Heart left ventricle (tissue), 16 donors: Measurements from ENCODE around the gene VKORC1. TPM values are rescaled to one million over a fixed set of nuclear protein-coding genes. Genes with fewer than 3 reads are reported as not detected.

ENCODE experiments used
- ATAC-seq, 4 donors: fragments of 200-7000 bp; cut with Tn5 transposase; one replicate each; pipeline ENCODE4 v1.9.1; 2020 to 2022; ENCODE audit warnings: moderate library complexity in 4 of 4, mild to moderate bottlenecking in 3 of 4, moderate number of reproducible peaks in 1 of 4
- DNase-seq, 5 donors: peaks; one replicate each; pipeline ENCODE4 v3.0.0-alpha.2; 2020
- H3K27ac ChIP-seq, 12 donors: fragments of 200-600 bp; sonication (generic) in 4 of 12; one replicate each; pipeline versions ENCODE4 v1.5.0 to v1.8.0; 2016 to 2022; ENCODE audit warnings: mild to moderate bottlenecking in 2 of 12
- H3K27me3 ChIP-seq, 9 donors: fragments of 200-600 bp; sonication (generic) in 2 of 9; one replicate each; pipeline versions ENCODE4 v1.5.1 to v1.8.0; 2016 to 2022; ENCODE audit warnings: mild to moderate bottlenecking in 3 of 9
- H3K36me3 ChIP-seq, 9 donors: fragments of 200-600 bp; sonication (generic) in 2 of 9; one replicate each; pipeline versions ENCODE4 v1.5.0 to v1.8.0; 2018 to 2022; ENCODE audit warnings: mild to moderate bottlenecking in 2 of 9
- H3K4me1 ChIP-seq, 12 donors: fragments of 200-600 bp; sonication (generic) in 4 of 12; one replicate each; pipeline versions ENCODE4 v1.5.0 to v1.8.0; 2016 to 2022; ENCODE audit warnings: mild to moderate bottlenecking in 3 of 12
- H3K4me3 ChIP-seq, 12 donors: fragments of 200-600 bp; sonication (generic) in 4 of 12; one replicate each; pipeline versions ENCODE4 v1.5.0 to v1.8.0; 2017 to 2022; ENCODE audit warnings: mild to moderate bottlenecking in 9 of 12, moderate library complexity in 4 of 12
- H3K9me3 ChIP-seq, 12 donors: fragments of 200-600 bp; sonication (generic) in 4 of 12; one replicate each; pipeline versions ENCODE4 v1.5.0 to v1.8.0; 2016 to 2022; ENCODE audit warnings: mild to moderate bottlenecking in 1 of 12
- CTCF ChIP-seq, 12 donors: fragments of 200-600 bp; sonication (generic) in 4 of 12; IDR thresholded peaks; one replicate each; pipeline versions ENCODE4 v1.5.0 to v1.8.0; 2018 to 2022; ENCODE audit warnings: antibody characterized with exemption in 12 of 12, mild to moderate bottlenecking in 5 of 12
- POLR2A ChIP-seq, 2 donors: fragments of 450-650 bp; IDR thresholded peaks; one replicate each; pipeline ENCODE4 v1.6.1; 2017; ENCODE audit warnings: antibody characterized with exemption in 2 of 2, mild to moderate bottlenecking in 2 of 2, moderate library complexity in 2 of 2
- WGBS, 4 donors: extraction: QIAGEN DNeasy Blood & Tissue Kit in 2 of 4; methylation state at CpG; one replicate each; pipeline versions ENCODE4 v1.1.5 to v1.1.7; 2013 to 2018; 5-methylcytosine and 5-hydroxymethylcytosine counted together
- intact Hi-C, 10 donors: fragments of 100-400 bp; cut with DNase I; formaldehyde crosslinking; loops; one replicate each; pipeline versions ENCODE4 v1.11.1 to v1.14.2; 2022
- polyA plus RNA-seq, 2 donors: library from polyadenylated mRNA; stranded (reverse); fragments of 200-250 nt; gene quantifications; one replicate each; pipeline ENCODE4 v1.2.3, GENCODE V29; 2013
- total RNA-seq, 9 donors: library from RNA; depleted of rRNA in 2 of 9; stranded (reverse); fragments of >200 nt in 2 of 9; fragmentation: NEBNext Ultra II Directional in 3 of 9; extraction: Animal tissue kit (Norgen Biotek cat#: 25700) in 3 of 9; gene quantifications; one replicate each; pipeline versions ENCODE4 v1.1.0 to v1.2.4, GENCODE V29; 2016 to 2023
- donor health status: ischemic (EF 13 %, LVEDD 7.1; RV severe dilation, severe dysfunction).
- donor health status: healthy with polysubstance abuse.
- donor health status: DM: no; HTN: yes; CAD: no.
- donor health status: DM: no; HTN: no; CAD: no.
- donor health status: ischemic (EF 25% LVEDD 6.9; RV normal size, moderate dysfunction).
- donor health status: ischemic (EF 25% LVEDD 5.7; RV mildly dilated, moderate dysfunction).
- donor health status: healthy.
- donor health status: DM: yes; HTN: yes; CAD: no.
- donor health status: ischemic (EF 35%, LVEDD 5.7; RV mildly dilated, moderate dysfunction).
- donor health status: nonischemic (EF 11% LVEDD 7.7; RV severe dilation, severe dysfunction).
- donor health status: DM: yes; HTN: yes; CAD: no.
- donor health status: PGD.
- donor health status: ischemic (EF 29% LVEDD 5.4; RV normal size, mild dysfunction).
- donor health status: nonischemic (EF 23%, LVEDD 6.1; RV moderate dilation, normal function).

VKORC1 gene
- total and polyA plus RNA-seq, 11 donors = 25.9 to 134 (median 42.0) TPM

DNA sequence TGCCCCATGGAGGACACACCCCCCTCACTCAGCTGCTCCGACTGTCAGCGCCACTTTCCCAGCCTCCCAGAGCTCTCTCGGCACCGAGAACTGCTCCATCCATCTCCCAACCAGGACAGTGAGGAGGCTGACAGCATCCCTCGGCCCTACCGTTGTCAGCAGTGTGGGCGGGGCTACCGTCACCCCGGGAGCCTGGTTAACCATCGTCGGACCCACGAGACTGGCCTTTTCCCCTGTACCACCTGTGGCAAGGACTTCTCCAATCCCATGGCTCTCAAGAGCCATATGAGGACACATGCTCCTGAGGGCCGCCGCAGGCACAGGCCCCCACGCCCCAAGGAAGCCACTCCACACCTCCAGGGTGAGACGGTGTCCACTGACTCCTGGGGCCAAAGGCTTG lies 18.3 kb downstream of the VKORC1 start:
- TF ChIP-seq CTCF (IDR thresholded peaks at IDR 0.05) (no peak), POLR2A (IDR thresholded peaks at IDR 0.05) (no peak)
- Histone ChIP-seq H3K4me3 (no peak overlapping the region), H3K4me1 (peaks cover 3 to 38% (median 24%) of the 10 kb centered on the region in 12 donors), H3K27ac (no peak overlapping the region), H3K36me3 (peaks cover 0 to 57% (median 51%) of the 10 kb centered on the region in 9 donors), H3K9me3 (no peaks in the 10 kb centered on the region), H3K27me3 (no peaks in the 10 kb centered on the region)
- DNase-seq = no peak
- ATAC-seq = no peak
- WGBS, 4 donors = 62 to 80% (median 71%) methylated on average over 10 to 16 of the region's 16 CpGs
- intact Hi-C loops = loop anchor here in 5 of 10 donors (10.0 kb wide), 6 partner anchors 92 to 378 kb away; partner anchors contain the start of genes ARMC5 (in 1 of the 5), FUS (in 1 of the 5), HSD3B7 (in 1 of the 5) and SETD1A (in 1 of the 5)

GRCh38 chr16:31074814-31075183 lies 19.8 kb downstream of the VKORC1 start:
- no peaks in the 10 kb centered on the region for H3K9me3 ChIP-seq
- no peak for TF ChIP-seq POLR2A (IDR thresholded peaks at IDR 0.05)
- no peak for TF ChIP-seq CTCF (IDR thresholded peaks at IDR 0.05)
- no peak for ATAC-seq
- WGBS, 4 donors = 2 to 3% (median 2%) methylated on average over 7 of the region's 7 CpGs
- peaks cover 3 to 39% (median 24%) of the 10 kb centered on the region in 12 donors for H3K4me1 ChIP-seq
- peaks cover 0 to 42% (median 35%) of the 10 kb centered on the region in 9 donors for H3K36me3 ChIP-seq
- no peak for DNase-seq
- intact Hi-C loops = loop anchor here (1.0 to 10.0 kb wide), 14 partner anchors 20 to 380 kb away; partner anchors contain the start of genes STX4 (in 7 of the 10), HSD3B7 (in 3 of the 10), VKORC1 (in 2 of the 10) and ARMC5 (in 1 of the 10)
- H3K27ac ChIP-seq = peak overlapping the region; percentile 87 to 99 (median 96)
- peak overlapping the region; percentile 66 to 100 (median 84) for H3K4me3 ChIP-seq
- H3K27me3 ChIP-seq = no peaks in the 10 kb centered on the region

GRCh38 chr16:31073970-31074813 lies 20.4 kb downstream of the VKORC1 start, which contains the start of the genes ZNF646 and ZNF668:
TSS of gene ZNF646 (plus strand) at chr16:31074422. CDS start at chr16:31076325, 1,903 bp downstream.
TSS of gene ZNF668 (minus strand) at chr16:31074240. CDS start at chr16:31064459, 9,781 bp downstream.
- Histone ChIP-seq H3K4me3 (peak within 1 kb of the TSS; percentile 66 to 100 (median 84)), H3K4me1 (peaks cover 3 to 39% (median 24%) of the 10 kb centered on the region in 12 donors), H3K9me3 (no peaks in the 10 kb centered on the region), H3K27ac (peak within 1 kb of the TSS; percentile 87 to 99 (median 96)), H3K27me3 (no peaks in the 10 kb centered on the region), H3K36me3 (peaks cover 0 to 35% (median 29%) of the 10 kb centered on the region in 9 donors)
- intact Hi-C loops = loop anchor here (1.0 to 10.0 kb wide), 15 partner anchors 20 to 381 kb away; partner anchors contain the start of genes STX4 (in 8 of the 10), HSD3B7 (in 3 of the 10), VKORC1 (in 2 of the 10) and ARMC5 (in 1 of the 10)
- TF ChIP-seq CTCF (IDR thresholded peaks at IDR 0.05) (peak in 1 of 12 donors; percentile 8), POLR2A (IDR thresholded peaks at IDR 0.05) (peak in 1 of 2 donors; percentile 65)
- ATAC-seq = peak; percentile 94 to 97 (median 96)
- 0 to 1% (median 0%) methylated on average over 44 to 48 of the region's 48 CpGs for WGBS, 4 donors
- peak; percentile 98 to 99 (median 99) for DNase-seq
